ENCODE data around the gene ARID5B.

GRCh38 chr10:62087329-62087728 is 185.8 kb downstream of the ARID5B start:
- TF ChIP-seq CTCF (IDR thresholded peaks at IDR 0.05) (no peak), EZH2 (IDR thresholded peaks at IDR 0.05; ENCODE audit: borderline replicate concordance, insufficient read depth, low read depth, low read length, poor library complexity, severe bottlenecking) (no peak)

Data from B cell (primary cell).